ENCODE results near the gene RCBTB1. TPM values are rescaled to one million over a fixed set of nuclear protein-coding genes. Genes with fewer than 3 reads are reported as not detected.

RCBTB1 gene
- total RNA-seq, 2 donors from 2014 or later, result 6.3 to 12.2 TPM

DNA sequence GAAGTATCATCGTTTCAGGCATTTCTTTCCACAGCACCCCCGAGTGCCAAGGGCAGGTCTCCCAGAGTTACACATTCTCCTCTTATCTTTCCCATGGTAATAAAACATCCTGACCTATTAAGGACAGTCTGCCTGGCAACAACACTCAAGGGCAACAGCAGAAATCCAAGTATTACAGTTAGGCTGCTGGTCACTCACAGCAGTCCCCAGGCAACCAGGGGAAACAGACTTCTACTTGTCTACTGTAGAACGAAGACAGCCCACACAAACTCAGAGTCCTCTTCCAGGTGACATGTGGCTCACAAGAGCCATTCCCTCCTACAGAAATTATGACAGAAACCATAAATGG, 24.3 kb downstream of the RCBTB1 start:
- Histone ChIP-seq H3K27ac (peak overlapping the region in 3 of 4 donors; percentile 57 to 69 (median 63)), H3K4me1 (peaks cover 24% of the 10 kb centered on the region), H3K36me3 (replicated peaks in 1 of 2; ENCODE audit: insufficient read depth in 1 of 2, low read depth in 2 of 2) (peaks cover 0 to 9% of the 10 kb centered on the region in 2 donors), H3K4me3 (no peak overlapping the region), H3K27me3 (no peaks in the 10 kb centered on the region), H3K9me3 (no peaks in the 10 kb centered on the region)
- 15 to 16% methylated on average over 3 of the region's 3 CpGs for WGBS, 2 donors
- intact Hi-C loops (cut with DNase I), result no loop called here
- DNase-seq, result peak; percentile 39 to 64 (median 48)
- TF ChIP-seq, protein P1, sequence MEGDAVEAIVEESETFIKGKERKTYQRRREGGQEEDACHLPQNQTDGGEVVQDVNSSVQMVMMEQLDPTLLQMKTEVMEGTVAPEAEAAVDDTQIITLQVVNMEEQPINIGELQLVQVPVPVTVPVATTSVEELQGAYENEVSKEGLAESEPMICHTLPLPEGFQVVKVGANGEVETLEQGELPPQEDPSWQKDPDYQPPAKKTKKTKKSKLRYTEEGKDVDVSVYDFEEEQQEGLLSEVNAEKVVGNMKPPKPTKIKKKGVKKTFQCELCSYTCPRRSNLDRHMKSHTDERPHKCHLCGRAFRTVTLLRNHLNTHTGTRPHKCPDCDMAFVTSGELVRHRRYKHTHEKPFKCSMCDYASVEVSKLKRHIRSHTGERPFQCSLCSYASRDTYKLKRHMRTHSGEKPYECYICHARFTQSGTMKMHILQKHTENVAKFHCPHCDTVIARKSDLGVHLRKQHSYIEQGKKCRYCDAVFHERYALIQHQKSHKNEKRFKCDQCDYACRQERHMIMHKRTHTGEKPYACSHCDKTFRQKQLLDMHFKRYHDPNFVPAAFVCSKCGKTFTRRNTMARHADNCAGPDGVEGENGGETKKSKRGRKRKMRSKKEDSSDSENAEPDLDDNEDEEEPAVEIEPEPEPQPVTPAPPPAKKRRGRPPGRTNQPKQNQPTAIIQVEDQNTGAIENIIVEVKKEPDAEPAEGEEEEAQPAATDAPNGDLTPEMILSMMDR (IDR thresholded peaks at IDR 0.05), result no peak
- no peak for TF ChIP-seq POLR2A (IDR thresholded peaks at IDR 0.05)
- peak; percentile 87 for ATAC-seq

DNA sequence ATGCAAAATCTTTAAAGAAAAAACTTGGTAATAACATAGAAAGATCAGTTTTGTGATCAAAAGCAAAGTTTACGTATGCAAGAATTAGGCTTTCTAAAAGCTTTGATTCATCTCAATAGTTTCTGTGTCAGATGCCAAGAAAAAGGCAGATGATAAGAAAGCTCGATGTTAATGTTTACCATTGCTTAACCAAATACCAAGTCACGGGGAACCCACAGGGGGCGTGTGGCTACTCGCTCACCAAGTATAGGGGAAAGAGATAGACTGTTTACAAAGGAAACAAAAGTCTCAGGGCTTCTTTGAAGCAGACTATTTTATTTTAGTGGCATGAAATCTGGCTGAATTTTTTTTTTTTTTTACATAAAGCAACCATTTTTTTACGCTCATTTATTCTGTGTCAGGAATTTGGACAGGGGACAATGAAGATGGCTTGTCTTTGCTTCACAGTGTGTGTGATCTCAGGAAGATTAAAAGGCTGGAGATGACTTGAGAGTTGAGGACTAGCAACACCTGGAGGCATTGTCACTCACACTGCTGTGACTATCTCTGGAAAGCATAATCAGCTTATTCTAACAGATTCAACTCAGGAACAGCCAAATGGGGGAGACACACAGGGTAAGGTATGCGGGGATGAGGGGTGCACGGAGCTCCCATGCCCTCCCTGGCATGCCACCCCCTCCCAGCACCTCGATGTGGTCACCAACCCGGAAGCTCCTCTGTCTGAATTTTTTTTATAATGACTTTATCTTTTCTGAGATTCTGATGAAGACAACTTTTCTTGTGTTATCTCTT, 24.9 kb downstream of the RCBTB1 start:
- Histone ChIP-seq H3K9me3 (no peaks in the 10 kb centered on the region), H3K27ac (peak overlapping the region in 3 of 4 donors; percentile 57 to 69 (median 63)), H3K4me3 (no peak overlapping the region), H3K36me3 (replicated peaks in 1 of 2; ENCODE audit: insufficient read depth in 1 of 2, low read depth in 2 of 2) (peaks cover 0 to 9% of the 10 kb centered on the region in 2 donors), H3K4me1 (peaks cover 24% of the 10 kb centered on the region), H3K27me3 (no peaks in the 10 kb centered on the region)
- 14 to 19% methylated on average over 10 of the region's 10 CpGs for WGBS, 2 donors
- ATAC-seq (peak; percentile 83), DNase-seq (peak; percentile 71 to 83 (median 77))
- intact Hi-C loops (cut with DNase I), result no loop called here
- TF ChIP-seq, protein P1 (IDR thresholded peaks at IDR 0.05), result peak in 6 of 7 experiments; percentile 9 to 55 (median 39)
- TF ChIP-seq POLR2A (IDR thresholded peaks at IDR 0.05), result no peak

DNA sequence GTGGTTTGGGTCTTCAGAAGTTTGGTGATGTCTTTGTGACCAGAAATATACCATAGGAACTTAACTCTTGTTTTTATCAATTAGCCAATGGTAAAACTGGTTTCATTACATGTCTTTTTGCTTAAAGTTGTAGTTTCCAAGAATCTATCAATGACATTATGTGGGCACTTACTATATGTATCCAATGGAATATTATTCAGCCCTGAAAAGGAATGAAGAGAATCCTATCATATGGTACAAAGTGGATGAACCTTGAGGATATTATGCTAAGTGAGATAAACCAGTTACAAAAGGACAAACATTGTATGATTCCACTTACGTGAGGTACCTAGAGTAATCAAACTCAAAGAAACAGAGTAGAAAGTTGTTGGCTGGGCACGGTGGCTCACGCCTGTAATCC, 26.4 kb downstream of the RCBTB1 start:
- no peak overlapping the region for H3K4me3 ChIP-seq
- DNase-seq (no peak), ATAC-seq (no peak)
- WGBS, 2 donors, result 91 to 98% methylated on average over 3 of the region's 3 CpGs
- no peak overlapping the region for H3K27ac ChIP-seq
- H3K27me3 ChIP-seq, result no peaks in the 10 kb centered on the region
- H3K9me3 ChIP-seq, result no peaks in the 10 kb centered on the region
- peaks cover 0 to 11% of the 10 kb centered on the region in 2 donors for H3K36me3 ChIP-seq (replicated peaks in 1 of 2; ENCODE audit: insufficient read depth in 1 of 2, low read depth in 2 of 2)
- peaks cover 24% of the 10 kb centered on the region for H3K4me1 ChIP-seq
- no peak for TF ChIP-seq POLR2A (IDR thresholded peaks at IDR 0.05)
- TF ChIP-seq, protein P1 (IDR thresholded peaks at IDR 0.05), result no peak
- intact Hi-C loops (cut with DNase I), result no loop called here

DNA sequence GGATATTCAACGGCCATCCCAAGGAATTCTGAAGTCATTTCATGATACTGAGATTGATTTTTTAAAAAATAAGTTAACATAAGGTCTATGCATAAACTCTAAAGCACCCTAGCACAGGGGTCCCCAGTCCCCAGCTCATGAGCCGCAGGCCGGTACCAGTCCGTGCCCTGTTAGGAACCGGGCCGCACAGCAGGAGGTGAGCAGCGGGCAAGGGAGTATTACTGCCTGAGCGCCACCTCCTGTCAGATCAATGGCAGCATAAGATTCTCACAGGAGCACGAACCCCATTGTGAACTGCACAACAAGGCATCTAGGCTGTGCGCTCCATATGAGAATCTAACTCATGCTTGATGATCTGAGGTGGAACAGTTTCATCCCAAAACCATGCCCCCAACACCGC, 31.0 kb downstream of the RCBTB1 start:
- no peaks in the 10 kb centered on the region for H3K27me3 ChIP-seq
- no peak overlapping the region for H3K27ac ChIP-seq
- no peak overlapping the region for H3K4me3 ChIP-seq
- TF ChIP-seq, protein P1 (IDR thresholded peaks at IDR 0.05), result no peak
- TF ChIP-seq POLR2A (IDR thresholded peaks at IDR 0.05), result no peak
- no peak for DNase-seq
- H3K9me3 ChIP-seq, result no peaks in the 10 kb centered on the region
- no peaks in the 10 kb centered on the region for H3K4me1 ChIP-seq
- peaks cover 0 to 10% of the 10 kb centered on the region in 2 donors for H3K36me3 ChIP-seq (replicated peaks in 1 of 2; ENCODE audit: insufficient read depth in 1 of 2, low read depth in 2 of 2)
- 87 to 89% methylated on average over 11 of the region's 11 CpGs for WGBS, 2 donors
- intact Hi-C loops (cut with DNase I), result no loop called here
- no peak for ATAC-seq

DNA sequence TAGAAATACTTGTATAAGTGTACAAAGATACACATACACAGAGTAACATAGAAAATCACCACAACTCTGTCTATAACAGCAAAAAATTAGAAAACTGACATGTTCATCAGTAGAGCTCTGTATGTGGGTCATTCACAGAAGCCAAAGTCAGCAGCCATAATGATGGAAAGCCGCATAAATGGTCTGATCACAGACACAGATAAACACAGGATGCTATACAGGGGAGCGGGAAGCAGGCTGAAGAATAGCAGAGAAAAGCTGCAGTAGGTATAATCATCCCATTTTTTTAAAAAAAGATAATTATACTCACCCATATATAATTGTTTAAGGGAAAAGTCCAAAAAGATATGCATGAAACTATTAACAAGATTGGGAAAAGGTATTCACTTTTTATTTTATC, 31.5 kb downstream of the RCBTB1 start:
- Histone ChIP-seq H3K36me3 (replicated peaks in 1 of 2; ENCODE audit: insufficient read depth in 1 of 2, low read depth in 2 of 2) (peaks cover 0 to 7% of the 10 kb centered on the region in 2 donors), H3K27me3 (no peaks in the 10 kb centered on the region), H3K27ac (no peak overlapping the region), H3K4me3 (no peak overlapping the region), H3K9me3 (no peaks in the 10 kb centered on the region), H3K4me1 (no peaks in the 10 kb centered on the region)
- DNase-seq (no peak), ATAC-seq (no peak)
- TF ChIP-seq, protein P1 (IDR thresholded peaks at IDR 0.05), result no peak
- TF ChIP-seq POLR2A (IDR thresholded peaks at IDR 0.05), result no peak
- intact Hi-C loops (cut with DNase I), result no loop called here
- WGBS, 2 donors, result 97 to 100% methylated on average over 2 of the region's 2 CpGs

All from body of pancreas (tissue), 4 donors.